H1 (cell line): Measurements from ENCODE around the gene FAM162B. TPM values are rescaled to one million over a fixed set of nuclear protein-coding genes. Genes with fewer than 3 reads are reported as not detected.

ENCODE experiments used
- CTCF ChIA-PET: fragments of 300-600 bp; sonication (Branson Sonifier 250); formaldehyde crosslinking; loops from one replicate; lab custom pipeline; 2021; ENCODE audit not compliant: partially characterized antibody; lab: Charles Lee
- POLR2A ChIA-PET: fragments of 300-600 bp; sonication (Branson Sonifier 250); formaldehyde crosslinking; loops from one replicate; lab custom pipeline; 2021; ENCODE audit warnings: inconsistent platforms; ENCODE audit not compliant: partially characterized antibody; lab: Charles Lee
- DNase-seq, 2 experiments: peaks; one replicate each; pipeline versions ENCODE4 v3.0.0 to v3.0.0-alpha.2; 2010 to 2022; ENCODE audit warnings: low spot score in 2 of 2, low read depth in 1 of 2, mixed read lengths in 1 of 2
- FAIRE-seq: peaks from 2 replicates; lab custom pipeline; 2011; peaks lifted over from hg19 to GRCh38; lab: Jason Lieb, UNC
- H2AFZ ChIP-seq: 2 replicates; pipeline ENCODE4 v1.8.1; 2012; ENCODE audit warnings: low read length, inconsistent platforms
- H2AK5ac ChIP-seq: 2 replicates; pipeline ENCODE4 v1.6.1; 2013; ENCODE audit warnings: low read depth, low read length
- H2BK120ac ChIP-seq: replicated peaks from 2 replicates; pipeline ENCODE3; 2013; ENCODE audit warnings: low read depth, low read length, inconsistent platforms
- H2BK12ac ChIP-seq: 2 replicates; pipeline ENCODE4 v1.6.1; 2013; ENCODE audit warnings: low read depth, low read length
- H2BK15ac ChIP-seq: 2 replicates; pipeline ENCODE4 v1.6.1; 2013; ENCODE audit warnings: low read length
- H2BK20ac ChIP-seq: 2 replicates; pipeline ENCODE4 v1.6.1; 2013; ENCODE audit warnings: low read length
- H2BK5ac ChIP-seq: 2 replicates; pipeline ENCODE4 v1.6.1; 2013; ENCODE audit warnings: low read depth, low read length
- H3K14ac ChIP-seq: 2 replicates; pipeline ENCODE4 v1.6.1; 2013; ENCODE audit warnings: inconsistent platforms; ENCODE audit not compliant: insufficient read length
- H3K18ac ChIP-seq: 2 replicates; pipeline ENCODE4 v1.6.1; 2013; ENCODE audit warnings: low read length; ENCODE audit errors: extremely low read depth
- H3K23ac ChIP-seq: 2 replicates; pipeline ENCODE4 v1.6.1; 2013; ENCODE audit warnings: inconsistent platforms; ENCODE audit not compliant: insufficient read length
- H3K23me2 ChIP-seq: 2 replicates; pipeline ENCODE4 v1.6.1; 2013; ENCODE audit warnings: low read depth, low read length
- H3K27ac ChIP-seq: 2 replicates; pipeline ENCODE4 v1.6.1; 2011; ENCODE audit warnings: low read depth, low read length, inconsistent platforms
- H3K27me3 ChIP-seq, 4 experiments: replicated peaks in 1 of 4; 1 replicate in 1 of 4; 2 replicates in 3 of 4; pipeline versions ENCODE4 v1.6.1 to v1.8.1; 2011 to 2013; ENCODE audit warnings: low read length in 3 of 4, mild to moderate bottlenecking in 3 of 4, inconsistent platforms in 2 of 4, mixed read lengths in 2 of 4, moderate library complexity in 1 of 4; ENCODE audit not compliant: control insufficient read depth in 3 of 4, insufficient read depth in 3 of 4; ENCODE audit errors: extremely low read depth in 1 of 4
- H3K36me3 ChIP-seq, 4 experiments: 2 replicates each; pipeline versions ENCODE4 v1.6.1 to v1.8.1; 2011 to 2013; ENCODE audit warnings: mild to moderate bottlenecking in 4 of 4, low read length in 3 of 4, moderate library complexity in 2 of 4, control low read depth in 1 of 4, inconsistent platforms in 1 of 4; ENCODE audit not compliant: insufficient read depth in 4 of 4, control insufficient read depth in 2 of 4
- H3K4ac ChIP-seq: replicated peaks from 2 replicates; pipeline ENCODE3; 2013; ENCODE audit warnings: low read length, low read depth, mixed read lengths, inconsistent platforms; ENCODE audit not compliant: insufficient read length
- H3K4me1 ChIP-seq, 4 experiments: replicated peaks in 1 of 4; 1 replicate in 1 of 4; 2 replicates in 3 of 4; pipeline versions ENCODE4 v1.6.1 to v1.8.1; 2011 to 2013; ENCODE audit warnings: low read length in 3 of 4, inconsistent platforms in 2 of 4, mixed read lengths in 1 of 4; ENCODE audit not compliant: insufficient read depth in 4 of 4, control insufficient read depth in 3 of 4
- H3K4me2 ChIP-seq, 2 experiments: 2 replicates each; pipeline versions ENCODE4 v1.6.1 to v1.8.1; 2011 to 2013; ENCODE audit warnings: low read depth in 2 of 2, low read length in 2 of 2, control low read depth in 1 of 2, inconsistent platforms in 1 of 2, mild to moderate bottlenecking in 1 of 2; ENCODE audit not compliant: insufficient read depth in 1 of 2
- H3K4me3 ChIP-seq, 4 experiments: fragments of 200-600, 300-600 bp in 1 of 4; sonication (generic), shearing (Covaris generic), sonication (Bioruptor Twin) in 1 of 4; 2 replicates each; pipeline versions ENCODE4 v1.5.1 to v1.8.1; 2011 to 2016; ENCODE audit warnings: low read length in 4 of 4, low read depth in 3 of 4, control low read depth in 2 of 4, inconsistent platforms in 2 of 4, mild to moderate bottlenecking in 2 of 4, mixed read lengths in 1 of 4, moderate library complexity in 1 of 4; ENCODE audit not compliant: insufficient read depth in 2 of 4; ENCODE audit errors: extremely low read depth in 1 of 4
- H3K56ac ChIP-seq: replicated peaks from 2 replicates; pipeline ENCODE3; 2013; ENCODE audit warnings: low read depth, mild to moderate bottlenecking, mixed read lengths, low read length, inconsistent platforms; ENCODE audit not compliant: insufficient read length
- H3K79me1 ChIP-seq: 2 replicates; pipeline ENCODE4 v1.6.1; 2013; ENCODE audit warnings: low read depth, low read length, control low read depth
- H3K79me2 ChIP-seq, 2 experiments: 2 replicates each; pipeline versions ENCODE4 v1.6.1 to v1.8.1; 2012 to 2013; ENCODE audit warnings: low read length in 2 of 2, mild to moderate bottlenecking in 2 of 2, inconsistent platforms in 1 of 2; ENCODE audit not compliant: insufficient read depth in 2 of 2, control insufficient read depth in 1 of 2
- H3K9ac ChIP-seq, 4 experiments: replicated peaks in 1 of 4; 1 replicate in 1 of 4; 2 replicates in 3 of 4; pipeline versions ENCODE4 v1.6.1 to v1.8.1; 2011 to 2013; ENCODE audit warnings: low read depth in 3 of 4, low read length in 3 of 4, control low read depth in 2 of 4, mild to moderate bottlenecking in 2 of 4, moderate library complexity in 2 of 4, inconsistent platforms in 1 of 4; ENCODE audit errors: extremely low read depth in 1 of 4
- H3K9me3 ChIP-seq, 2 experiments: 2 replicates each; pipeline versions ENCODE4 v1.6.1 to v1.8.1; 2012 to 2013; ENCODE audit warnings: mild to moderate bottlenecking in 2 of 2, moderate library complexity in 2 of 2, control low read depth in 1 of 2, inconsistent platforms in 1 of 2, low read depth in 1 of 2, low read length in 1 of 2, mixed read lengths in 1 of 2; ENCODE audit not compliant: insufficient read depth in 2 of 2
- H4K20me1 ChIP-seq, 2 experiments: replicated peaks in 1 of 2; 2 replicates each; pipeline versions ENCODE3 to v1.8.1; 2011 to 2013; ENCODE audit warnings: inconsistent platforms in 2 of 2, low read length in 2 of 2, mild to moderate bottlenecking in 1 of 2; ENCODE audit not compliant: insufficient read depth in 2 of 2, control insufficient read depth in 1 of 2
- H4K5ac ChIP-seq: 2 replicates; pipeline ENCODE4 v1.6.1; 2013; ENCODE audit warnings: low read length, low read depth, mixed read lengths, inconsistent platforms; ENCODE audit not compliant: insufficient read length
- H4K8ac ChIP-seq: 2 replicates; pipeline ENCODE4 v1.8.0; 2013; ENCODE audit warnings: mild to moderate bottlenecking, moderate library complexity, low read length, inconsistent platforms; ENCODE audit not compliant: insufficient read depth; ENCODE audit errors: extremely low read depth
- H4K91ac ChIP-seq: replicated peaks from 2 replicates; pipeline ENCODE3; 2013; ENCODE audit warnings: low read length, mixed read lengths, inconsistent platforms; ENCODE audit not compliant: insufficient read length
- EP300 ChIP-seq, 2 experiments: IDR thresholded peaks; 1 replicate in 1 of 2; 2 replicates in 1 of 2; pipeline ENCODE4 v1.6.1; 2011 to 2012; ENCODE audit warnings: low read depth in 2 of 2, low read length in 2 of 2, mild to moderate bottlenecking in 2 of 2, borderline replicate concordance in 1 of 2, inconsistent platforms in 1 of 2, moderate library complexity in 1 of 2
- WGBS, 2 experiments: shearing (Covaris generic) in 1 of 2; methylation state at CpG; one replicate each; pipeline versions ENCODE4 v1.1.6 to v1.1.7; 2013 to 2015; ENCODE audit warnings: low lambda C conversion rate in 2 of 2, mixed read lengths in 2 of 2, inconsistent platforms in 1 of 2, low coverage in 1 of 2, missing lambda C conversion rate in 1 of 2; ENCODE audit not compliant: insufficient replicate concordance in 2 of 2, insufficient coverage in 1 of 2, insufficient read length in 1 of 2; ENCODE audit errors: extremely low coverage in 1 of 2, missing lambda C conversion rate in 1 of 2; 5-methylcytosine and 5-hydroxymethylcytosine counted together
- polyA plus RNA-seq, 7 experiments: library from polyadenylated mRNA; depleted of rRNA in 3 of 7; stranded (reverse) in 5 of 7; unstranded in 2 of 7; fragments of >200 nt in 5 of 7; fragments of 200-250 nt in 2 of 7; gene quantifications; 1 replicate in 5 of 7; 2 replicates in 1 of 7; 4 replicates in 1 of 7; pipeline versions ENCODE4 v1.2.1 to v1.2.3, GENCODE V29; 2011 to 2013; ENCODE audit warnings: missing spikeins in 2 of 7, mixed read lengths in 2 of 7
- total RNA-seq: library from RNA; stranded (reverse); fragmentation: NEBNext Ultra II Directional; extraction: Animal tissue kit (Norgen Biotek cat#: 25700); gene quantifications from 2 replicates; pipeline ENCODE4 v1.2.1, GENCODE V29; 2021

FAM162B gene
- total and polyA plus RNA-seq, 2 of the 8 experiments (the other 6 are each of a cell fraction or from before 2014, with no cell fraction given): 2.6 to 3.2 TPM

- H2AK5ac ChIP-seq: no peak overlapping the region
- no peak overlapping the region for H3K18ac ChIP-seq
- no peak overlapping the region for H2BK15ac ChIP-seq
- no peak overlapping the region for H3K4ac ChIP-seq
- no peak overlapping the region for H4K91ac ChIP-seq
- peak overlapping the region in 1 of 4 experiments; percentile 8; a peak in 1 of 8 replicates for H3K4me3 ChIP-seq
- no peaks in the 10 kb centered on the region for H3K9me3 ChIP-seq
- no peak overlapping the region for H4K5ac ChIP-seq
- no peak overlapping the region for H3K9ac ChIP-seq
- no peak overlapping the region for H3K14ac ChIP-seq
- no peaks in the 10 kb centered on the region for H3K36me3 ChIP-seq
- no peak overlapping the region for H2BK120ac ChIP-seq
- no peak overlapping the region for H3K27ac ChIP-seq
- no peak for FAIRE-seq
- no peak overlapping the region for H2AFZ ChIP-seq
- no peaks in the 10 kb centered on the region for H3K79me2 ChIP-seq
- H3K4me1 ChIP-seq: peaks cover 0 to 2% (median 0%) of the 10 kb centered on the region in 4 experiments; a peak in 3 of 7 replicates
- no peak overlapping the region for H2BK5ac ChIP-seq
- WGBS, 2 experiments: 23% methylated on average over 1 of the region's 1 CpG; no CpG with 5 or more reads in 1 of the 2 experiments
- ChIA-PET CTCF (no interaction called here), POLR2A (no interaction called here)
- no peaks in the 10 kb centered on the region for H4K20me1 ChIP-seq
- H3K4me2 ChIP-seq: no peak overlapping the region; a peak in 2 of 4 replicates
- H3K27me3 ChIP-seq: peaks cover 8 to 31% (median 24%) of the 10 kb centered on the region in 4 experiments
- no peak for TF ChIP-seq EP300 (IDR thresholded peaks at IDR 0.05; ENCODE audit: borderline replicate concordance in 1 of 2, low read depth in 2 of 2, low read length in 2 of 2)
- no peak overlapping the region for H3K56ac ChIP-seq
- DNase-seq: no peak
- peaks cover 12% of the 10 kb centered on the region; the same call in 1 of the 2 replicates for H3K23me2 ChIP-seq
- H2BK12ac ChIP-seq: no peak overlapping the region
- H4K8ac ChIP-seq: no peak overlapping the region
- no peak overlapping the region for H2BK20ac ChIP-seq
- no peaks in the 10 kb centered on the region for H3K79me1 ChIP-seq
- no peak overlapping the region for H3K23ac ChIP-seq
These were observed 3.3 kb downstream of the FAM162B start for GRCh38 chr6:116762235-116762634.
